GM12872 (cell line): ENCODE data around the gene MMP15.

Experiments used
- TF ChIP-seq, protein P1 (sequence below): IDR thresholded peaks from 3 replicates; pipeline ENCODE4 v1.5.1; 2011; ENCODE audit warnings: low read depth, mild to moderate bottlenecking, low read length, moderate library complexity; ENCODE audit not compliant: insufficient read depth

The MMP15 gene

DNA sequence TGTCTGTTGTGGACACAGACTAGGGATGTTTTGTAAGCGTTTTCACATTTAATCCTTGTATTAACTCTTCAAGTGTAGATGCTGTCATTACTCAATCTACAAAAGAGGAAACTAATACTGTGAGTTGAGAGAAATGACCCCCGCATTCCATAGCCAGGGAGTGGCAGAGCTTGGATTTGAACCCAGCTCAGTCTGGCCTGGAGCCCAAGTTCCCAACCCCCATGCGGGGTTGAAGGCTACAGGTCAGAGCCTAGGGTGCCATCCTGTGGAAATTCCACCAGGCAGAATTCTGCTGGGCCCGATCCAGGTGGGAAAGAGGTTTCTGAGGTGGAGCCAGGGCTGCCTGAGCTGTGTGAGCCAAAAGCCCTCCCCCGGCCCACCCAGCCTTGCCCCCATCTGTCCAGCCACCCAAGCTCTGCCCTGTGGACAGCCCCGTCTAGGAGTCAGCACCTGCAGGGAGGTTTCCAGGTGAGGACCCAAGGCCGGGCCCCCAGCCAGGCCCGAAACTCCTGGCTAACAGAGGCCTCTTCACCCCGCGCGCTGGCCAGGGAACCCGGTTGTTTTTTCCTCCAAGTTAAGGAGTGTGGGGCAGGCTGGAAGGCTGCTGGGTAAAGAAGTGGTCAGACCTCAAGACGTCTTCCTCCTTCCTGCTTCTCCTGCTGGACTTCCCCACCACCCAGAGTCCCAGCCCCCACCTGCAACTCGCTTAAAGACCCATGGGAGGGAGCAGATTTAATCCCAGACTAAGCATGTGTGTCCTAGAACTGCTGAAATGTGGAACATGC lies 5.7 kb downstream of the MMP15 start:
- TF ChIP-seq, protein P1, sequence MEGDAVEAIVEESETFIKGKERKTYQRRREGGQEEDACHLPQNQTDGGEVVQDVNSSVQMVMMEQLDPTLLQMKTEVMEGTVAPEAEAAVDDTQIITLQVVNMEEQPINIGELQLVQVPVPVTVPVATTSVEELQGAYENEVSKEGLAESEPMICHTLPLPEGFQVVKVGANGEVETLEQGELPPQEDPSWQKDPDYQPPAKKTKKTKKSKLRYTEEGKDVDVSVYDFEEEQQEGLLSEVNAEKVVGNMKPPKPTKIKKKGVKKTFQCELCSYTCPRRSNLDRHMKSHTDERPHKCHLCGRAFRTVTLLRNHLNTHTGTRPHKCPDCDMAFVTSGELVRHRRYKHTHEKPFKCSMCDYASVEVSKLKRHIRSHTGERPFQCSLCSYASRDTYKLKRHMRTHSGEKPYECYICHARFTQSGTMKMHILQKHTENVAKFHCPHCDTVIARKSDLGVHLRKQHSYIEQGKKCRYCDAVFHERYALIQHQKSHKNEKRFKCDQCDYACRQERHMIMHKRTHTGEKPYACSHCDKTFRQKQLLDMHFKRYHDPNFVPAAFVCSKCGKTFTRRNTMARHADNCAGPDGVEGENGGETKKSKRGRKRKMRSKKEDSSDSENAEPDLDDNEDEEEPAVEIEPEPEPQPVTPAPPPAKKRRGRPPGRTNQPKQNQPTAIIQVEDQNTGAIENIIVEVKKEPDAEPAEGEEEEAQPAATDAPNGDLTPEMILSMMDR: no peak

DNA sequence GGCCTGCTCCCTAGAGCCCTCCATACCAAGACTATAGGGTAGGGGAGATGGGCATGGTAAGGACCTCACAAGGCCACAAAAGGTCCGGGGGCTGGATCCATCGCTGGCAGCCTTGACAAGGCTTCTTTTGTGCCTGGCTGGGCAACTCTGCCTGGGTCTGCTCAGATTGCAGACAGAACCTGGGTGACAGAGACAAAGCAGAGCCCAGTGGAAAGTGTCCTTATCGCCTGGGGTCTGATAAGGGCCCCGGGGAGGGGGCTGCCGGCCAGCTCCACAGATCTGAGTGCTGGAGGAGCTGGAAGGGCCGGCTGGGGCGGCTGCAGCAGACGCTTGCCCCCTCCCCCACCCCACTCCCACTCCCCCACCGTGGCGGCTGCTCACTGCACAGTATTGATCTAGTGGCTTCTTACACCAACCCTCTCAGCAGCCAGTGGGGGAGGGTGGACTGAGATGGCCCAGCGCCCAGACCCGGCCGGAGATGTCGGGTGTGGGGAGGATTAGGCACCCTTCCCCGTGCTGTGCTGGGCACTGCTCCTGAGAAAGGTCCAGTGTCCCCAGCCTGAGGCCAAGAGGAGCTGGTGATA lies 7.2 kb downstream of the MMP15 start:
- TF ChIP-seq, protein P1: no peak

DNA sequence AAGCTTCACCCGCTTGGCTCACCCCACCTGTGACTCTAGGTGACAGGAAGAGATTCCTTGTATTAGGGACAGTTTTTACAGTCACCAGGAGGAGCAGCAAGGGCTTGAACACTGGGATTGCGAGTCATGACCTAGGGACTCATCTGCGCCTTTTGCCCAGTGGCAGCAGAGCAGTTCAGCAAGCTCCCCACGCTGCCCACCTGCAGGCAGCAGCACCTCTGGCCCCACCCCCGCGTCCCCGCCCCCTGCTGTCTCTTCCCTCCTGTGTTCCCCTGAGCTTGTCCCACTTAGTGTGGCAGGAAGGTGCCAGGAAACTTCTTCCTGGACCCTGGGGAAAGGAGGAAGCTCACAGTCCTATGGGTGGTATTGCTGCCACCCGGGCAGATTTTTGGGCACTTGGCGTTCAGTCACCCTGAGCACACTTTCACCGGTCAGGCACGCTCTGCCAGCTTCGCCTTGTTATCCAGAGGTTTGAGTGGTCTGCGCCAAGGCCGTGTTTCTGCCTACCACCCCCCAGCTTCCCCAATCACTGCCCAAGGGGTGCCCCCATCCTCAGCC lies 8.7 kb downstream of the MMP15 start:
- TF ChIP-seq, protein P1: no peak

DNA sequence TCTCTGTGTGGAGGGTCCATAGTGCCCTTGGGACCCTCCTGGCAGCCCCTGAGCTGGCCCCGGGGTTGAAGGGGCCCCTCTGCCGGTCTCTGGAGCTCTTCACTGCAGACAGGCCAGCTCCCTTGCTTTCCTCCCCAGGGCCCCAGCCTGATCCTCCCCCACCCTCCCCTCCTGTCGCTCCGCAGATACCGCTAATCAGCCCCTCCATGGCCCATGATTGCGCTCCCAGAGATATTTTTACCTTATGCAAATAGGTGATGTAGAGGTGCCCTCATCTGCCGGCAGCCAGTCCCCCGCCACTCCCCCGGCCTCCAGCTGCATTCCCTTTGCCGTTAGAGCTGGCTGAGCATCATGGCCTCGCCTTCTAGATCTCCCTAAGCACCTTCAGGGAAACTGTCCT lies 9.2 kb downstream of the MMP15 start:
- TF ChIP-seq, protein P1: no peak

DNA sequence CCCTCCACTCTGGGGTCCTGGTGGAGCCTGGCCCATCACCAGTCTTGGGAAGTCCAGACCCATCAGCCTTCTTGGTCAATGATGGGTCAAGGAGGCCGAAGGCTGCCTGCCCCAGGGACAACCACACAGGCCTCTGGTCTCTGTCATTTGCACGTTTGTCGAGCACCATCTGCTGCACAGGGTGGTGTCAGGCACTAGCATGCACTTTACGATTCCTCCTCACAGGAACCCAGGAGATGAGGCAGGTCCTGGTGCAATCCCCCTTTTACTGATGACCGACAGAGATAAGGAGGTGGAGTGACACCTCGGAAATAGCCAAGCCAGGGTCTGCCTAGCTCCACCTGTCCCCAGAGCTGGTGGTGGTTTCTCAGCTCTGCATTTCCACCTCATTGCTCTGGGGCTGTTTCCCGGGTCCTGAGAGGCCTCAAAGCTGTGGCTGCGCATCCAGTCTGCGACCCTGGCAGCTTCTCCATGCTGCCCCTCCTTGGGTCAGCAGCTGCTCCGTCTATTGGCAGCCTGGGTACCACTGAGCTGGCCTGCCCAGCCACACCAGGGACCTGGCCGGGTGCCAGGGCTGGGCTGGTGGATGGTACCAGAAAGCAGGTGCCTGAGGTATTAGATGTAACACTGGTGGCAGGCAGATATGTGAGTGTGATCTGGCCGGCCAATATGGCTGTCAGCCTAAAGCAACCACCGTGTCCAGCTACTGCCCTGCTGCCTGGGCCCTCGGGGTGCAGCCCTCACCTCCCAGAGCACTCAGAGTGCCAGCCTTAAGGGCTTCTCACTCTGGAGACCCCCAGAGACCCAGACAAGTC lies 10.0 kb downstream of the MMP15 start:
- TF ChIP-seq, protein P1: no peak

DNA sequence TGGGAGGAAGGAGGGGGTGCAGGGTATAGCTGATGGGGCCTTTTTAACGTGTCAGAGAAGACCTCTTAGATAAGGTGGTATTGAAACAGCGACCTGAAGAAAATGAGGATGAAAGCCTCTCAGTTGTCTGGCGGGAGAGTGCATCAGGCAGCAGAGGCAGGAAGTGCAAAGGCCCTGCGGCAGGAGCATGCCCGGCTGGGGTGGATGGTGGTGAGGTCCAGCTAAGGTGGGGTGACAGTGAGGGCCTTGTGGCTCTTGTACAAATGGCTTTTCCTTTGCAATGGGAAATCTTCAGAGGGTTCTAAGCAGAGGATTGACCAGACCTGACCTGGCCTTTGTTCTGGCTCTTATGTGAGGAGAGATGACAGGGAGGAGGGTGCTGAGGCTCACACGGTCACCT lies 11.4 kb downstream of the MMP15 start:
- TF ChIP-seq, protein P1: no peak
